ENCODE data around the gene PPP1R10.

The PPP1R10 gene

DNA sequence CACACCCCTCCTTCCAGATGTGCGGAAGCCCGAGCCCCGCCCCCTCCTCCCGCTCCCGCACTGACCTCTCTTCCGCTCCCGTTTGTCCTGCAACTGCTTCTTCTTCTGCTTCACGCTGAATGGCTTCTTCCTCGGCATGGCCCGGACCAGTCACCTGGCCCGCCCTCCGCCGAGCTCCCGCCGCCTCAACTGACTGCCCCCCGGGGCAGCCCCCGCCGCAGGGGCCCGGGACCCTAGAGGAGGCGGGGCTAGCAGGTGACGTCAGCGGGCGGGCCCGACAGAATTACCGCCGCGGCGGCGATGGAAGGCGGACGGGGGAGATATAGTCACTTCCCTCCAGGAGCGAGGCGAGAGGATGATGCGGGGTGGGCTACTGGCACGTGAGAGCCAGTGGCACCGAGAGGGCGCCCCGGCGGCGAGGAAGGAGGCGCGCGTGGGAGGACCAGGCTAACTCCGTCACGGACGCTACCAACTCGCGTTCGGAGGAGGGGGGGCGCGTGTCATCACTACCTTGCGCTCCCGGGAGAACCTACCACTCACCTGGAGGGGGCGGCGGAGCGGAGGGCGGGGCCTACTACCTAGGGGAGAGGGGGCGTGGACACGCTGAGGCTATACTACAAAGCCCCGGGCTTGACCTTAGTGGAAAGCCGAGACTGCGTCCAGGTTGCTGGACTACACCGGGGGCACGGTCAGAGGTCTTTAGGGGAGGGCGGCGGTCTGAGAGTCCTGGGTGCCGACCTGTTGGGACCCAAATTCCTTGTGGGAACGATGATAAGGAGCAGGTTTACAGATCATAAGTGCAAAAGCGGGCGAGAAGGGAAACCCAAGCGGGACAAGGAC, 60.8 kb downstream of the PPP1R10 start, which contains the start of gene GNL1:
Gene GNL1 (minus strand): TSS at position 424 of the 840 bp plus-strand sequence. CDS start 286 bp downstream, at position 138.
- peak; percentile 98 for DNase-seq (ENCODE audit: low read depth)

DNA sequence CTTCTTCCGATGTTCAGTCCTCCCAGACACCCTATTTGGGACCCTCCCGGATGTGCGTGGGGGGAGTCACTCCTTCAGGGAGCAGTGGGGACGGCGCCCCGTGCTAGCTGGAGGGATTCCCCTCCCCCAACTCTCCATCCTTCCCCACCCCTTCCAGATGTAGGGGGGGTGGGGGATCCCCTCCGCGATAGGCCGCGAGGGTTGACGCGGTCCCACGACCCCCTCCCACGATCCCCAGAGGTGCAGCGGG, 61.3 kb downstream of the PPP1R10 start:
- DNase-seq (ENCODE audit: low read depth), result no peak

GRCh38 chr6:30554962-30555815, 61.9 kb downstream of the PPP1R10 start:
- no peak for DNase-seq (ENCODE audit: low read depth)

GRCh38 chr6:30554404-30554803, 62.6 kb downstream of the PPP1R10 start:
- no peak for DNase-seq (ENCODE audit: low read depth)

Data from activated T-helper 1 cell treated with Interleukin-2 at 50 U/mL for 16 hours (primary cell).